22Rv1 (cell line): Measurements from ENCODE around the gene HS6ST3.

Source experiments
- CTCF ChIP-seq: fragments of 450-650 bp; IDR thresholded peaks from 2 replicates; pipeline ENCODE4 v1.5.1; 2017; ENCODE audit warnings: mild to moderate bottlenecking
- ZFX ChIP-seq: fragments of 450-650 bp; IDR thresholded peaks from 2 replicates; pipeline ENCODE4 v1.6.1; 2017; ENCODE audit warnings: antibody characterized with exemption, borderline replicate concordance

GRCh38 chr13:96216543-96216942 lies 126.6 kb downstream of the HS6ST3 start:
- TF ChIP-seq CTCF (no peak), ZFX (no peak)
